Activated naive CD8-positive, alpha-beta T cell treated with anti-CD3 and anti-CD28 coated beads, Interleukin-2, amount 50 U/mL, for 24 hours (primary cell): ENCODE results near the gene PGAP2.

ENCODE experiments used
- ATAC-seq: fragments of 150-1000 bp; cut with Tn5 transposase; one replicate; pipeline ENCODE4 v1.10.0; 2021
- DNase-seq: peaks from one replicate; pipeline ENCODE4 v3.0.0; 2021
- H3K27ac Mint-ChIP-seq: one replicate; pipeline ENCODE4 v1.8.0; 2021; ENCODE audit warnings: mild to moderate bottlenecking, mixed read lengths
- H3K27me3 Mint-ChIP-seq: one replicate; pipeline ENCODE4 v1.8.0; 2021; ENCODE audit warnings: mixed read lengths
- H3K36me3 Mint-ChIP-seq: one replicate; pipeline ENCODE4 v1.8.0; 2021; ENCODE audit warnings: low read depth, mixed read lengths
- H3K4me1 Mint-ChIP-seq: one replicate; pipeline ENCODE4 v1.8.0; 2021; ENCODE audit warnings: mixed read lengths
- H3K4me3 Mint-ChIP-seq: one replicate; pipeline ENCODE4 v1.8.0; 2021; ENCODE audit warnings: mild to moderate bottlenecking, moderate library complexity, mixed read lengths
- H3K9me3 Mint-ChIP-seq: one replicate; pipeline ENCODE4 v1.8.0; 2021; ENCODE audit warnings: mixed read lengths

The PGAP2 gene

GRCh38 chr11:3834349-3834663, 25.9 kb downstream of the PGAP2 start:
- Mint-ChIP-seq H3K36me3 (peaks cover 89% of the 10 kb centered on the region), H3K9me3 (no peaks in the 10 kb centered on the region), H3K27me3 (no peaks in the 10 kb centered on the region), H3K4me3 (peak overlapping the region; percentile 98), H3K4me1 (peaks cover 90% of the 10 kb centered on the region), H3K27ac (peak overlapping the region; percentile 96)
- DNase-seq (no peak), ATAC-seq (no peak)

DNA sequence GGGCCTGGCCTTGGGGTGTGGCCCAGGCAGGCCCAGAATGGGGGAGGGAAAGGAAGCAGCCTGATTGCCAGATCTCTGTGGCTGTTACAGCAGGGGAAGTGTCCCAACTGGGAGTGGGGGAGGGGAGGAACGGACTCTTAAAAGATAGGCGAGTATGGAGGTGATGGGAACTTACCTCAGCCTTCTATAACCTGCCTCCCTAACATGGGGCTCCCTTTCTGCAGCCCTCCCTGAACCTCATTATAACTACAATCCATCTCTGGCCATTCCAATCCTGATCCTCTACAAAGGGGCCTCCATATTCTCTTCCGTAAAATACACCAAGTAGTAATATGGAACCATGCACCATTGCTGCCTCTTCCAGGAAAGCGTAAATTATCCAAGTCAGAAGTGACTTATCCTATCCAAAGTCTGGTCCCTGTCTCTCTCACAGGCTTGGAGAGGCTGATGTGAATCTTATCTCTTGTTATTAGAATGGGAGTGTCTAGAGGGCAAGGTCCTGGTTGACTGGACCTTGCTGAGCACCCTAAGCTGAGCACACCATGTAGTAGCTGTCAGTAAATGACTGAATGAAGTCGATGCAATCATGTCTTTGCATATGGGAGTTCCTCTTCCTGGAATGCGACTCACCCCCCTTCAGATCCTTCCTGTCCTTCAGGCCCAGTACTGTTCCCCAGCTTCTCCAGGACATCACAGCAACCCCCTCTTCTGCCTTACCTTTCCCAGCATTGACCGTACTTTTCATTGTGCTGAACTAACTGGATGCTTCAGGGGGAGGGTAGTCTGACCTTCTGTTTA, 26.5 kb downstream of the PGAP2 start:
- H3K4me1 Mint-ChIP-seq, result peaks cover 91% of the 10 kb centered on the region
- DNase-seq, result no peak
- peak overlapping the region; percentile 98 for H3K4me3 Mint-ChIP-seq
- peaks cover 92% of the 10 kb centered on the region for H3K36me3 Mint-ChIP-seq
- ATAC-seq, result no peak
- peak overlapping the region; percentile 96 for H3K27ac Mint-ChIP-seq
- H3K9me3 Mint-ChIP-seq, result no peaks in the 10 kb centered on the region
- no peaks in the 10 kb centered on the region for H3K27me3 Mint-ChIP-seq

DNA sequence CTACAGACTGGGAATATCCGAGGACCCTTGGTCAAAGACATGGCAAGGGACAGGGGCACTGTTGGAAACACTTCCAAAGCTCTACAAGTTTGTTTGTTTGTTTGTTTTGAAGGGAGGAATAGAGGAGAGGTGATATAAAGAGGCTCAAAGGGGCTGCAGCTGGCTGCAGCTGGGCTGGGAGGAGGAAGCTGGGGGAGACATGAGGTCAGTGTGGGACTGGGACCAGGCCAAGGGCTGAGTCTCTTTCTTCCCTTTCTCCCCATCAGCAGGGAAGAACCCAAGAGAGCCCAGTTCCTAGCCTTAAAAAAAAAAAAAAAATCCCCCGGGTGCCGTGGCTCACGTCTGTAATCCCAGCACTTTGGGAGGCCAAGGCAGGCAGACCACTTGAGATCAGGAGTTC, 27.4 kb downstream of the PGAP2 start:
- Mint-ChIP-seq H3K4me3 (peak overlapping the region; percentile 98), H3K9me3 (no peaks in the 10 kb centered on the region), H3K27ac (peak overlapping the region; percentile 96), H3K27me3 (no peaks in the 10 kb centered on the region), H3K4me1 (peaks cover 84% of the 10 kb centered on the region), H3K36me3 (peaks cover 86% of the 10 kb centered on the region)
- ATAC-seq, result no peak
- no peak for DNase-seq

DNA sequence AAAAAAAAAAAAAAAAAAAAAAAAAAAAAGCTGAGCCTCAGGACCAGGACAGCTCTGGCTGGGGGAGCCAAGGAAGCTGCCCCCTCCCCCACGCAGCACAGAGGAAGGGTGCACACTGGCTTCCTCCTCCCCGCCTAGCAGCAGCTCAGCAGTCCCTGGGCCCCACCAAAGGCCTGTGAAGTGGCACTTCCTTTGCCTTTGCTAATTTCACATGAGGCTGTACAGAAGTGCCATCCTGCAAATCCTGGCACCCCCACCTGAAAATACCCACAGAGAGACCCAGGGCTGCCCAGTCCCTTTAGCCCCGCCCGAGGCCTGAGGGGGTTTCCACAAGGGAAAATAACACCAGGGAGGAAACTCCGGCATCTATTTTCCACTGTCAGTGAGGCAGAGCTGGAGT, 28.5 kb downstream of the PGAP2 start:
- peak; percentile 62 for DNase-seq

GRCh38 chr11:3837793-3838192, 29.4 kb downstream of the PGAP2 start:
- peak overlapping the region; percentile 96 for H3K27ac Mint-ChIP-seq
- no peaks in the 10 kb centered on the region for H3K9me3 Mint-ChIP-seq
- ATAC-seq (no peak), DNase-seq (no peak)
- H3K4me1 Mint-ChIP-seq, result peaks cover 75% of the 10 kb centered on the region
- H3K36me3 Mint-ChIP-seq, result peaks cover 66% of the 10 kb centered on the region
- peak overlapping the region; percentile 98 for H3K4me3 Mint-ChIP-seq
- H3K27me3 Mint-ChIP-seq, result no peaks in the 10 kb centered on the region

More for the DNA sequence above, 28.5 kb downstream of the PGAP2 start:
- Mint-ChIP-seq H3K9me3 (no peaks in the 10 kb centered on the region), H3K27ac (peak overlapping the region; percentile 96), H3K4me1 (peaks cover 76% of the 10 kb centered on the region), H3K36me3 (peaks cover 75% of the 10 kb centered on the region), H3K27me3 (no peaks in the 10 kb centered on the region), H3K4me3 (peak overlapping the region; percentile 98)
- no peak for ATAC-seq

- H3K4me3 Mint-ChIP-seq, result peak overlapping the region; percentile 98
- H3K36me3 Mint-ChIP-seq, result peaks cover 60% of the 10 kb centered on the region
- H3K27ac Mint-ChIP-seq, result peak overlapping the region; percentile 96
- H3K9me3 Mint-ChIP-seq, result no peaks in the 10 kb centered on the region
- ATAC-seq (no peak), DNase-seq (no peak)
- H3K4me1 Mint-ChIP-seq, result peaks cover 75% of the 10 kb centered on the region
- H3K27me3 Mint-ChIP-seq, result no peaks in the 10 kb centered on the region
These were observed 30.1 kb downstream of the PGAP2 start for GRCh38 chr11:3838504-3838903.

DNA sequence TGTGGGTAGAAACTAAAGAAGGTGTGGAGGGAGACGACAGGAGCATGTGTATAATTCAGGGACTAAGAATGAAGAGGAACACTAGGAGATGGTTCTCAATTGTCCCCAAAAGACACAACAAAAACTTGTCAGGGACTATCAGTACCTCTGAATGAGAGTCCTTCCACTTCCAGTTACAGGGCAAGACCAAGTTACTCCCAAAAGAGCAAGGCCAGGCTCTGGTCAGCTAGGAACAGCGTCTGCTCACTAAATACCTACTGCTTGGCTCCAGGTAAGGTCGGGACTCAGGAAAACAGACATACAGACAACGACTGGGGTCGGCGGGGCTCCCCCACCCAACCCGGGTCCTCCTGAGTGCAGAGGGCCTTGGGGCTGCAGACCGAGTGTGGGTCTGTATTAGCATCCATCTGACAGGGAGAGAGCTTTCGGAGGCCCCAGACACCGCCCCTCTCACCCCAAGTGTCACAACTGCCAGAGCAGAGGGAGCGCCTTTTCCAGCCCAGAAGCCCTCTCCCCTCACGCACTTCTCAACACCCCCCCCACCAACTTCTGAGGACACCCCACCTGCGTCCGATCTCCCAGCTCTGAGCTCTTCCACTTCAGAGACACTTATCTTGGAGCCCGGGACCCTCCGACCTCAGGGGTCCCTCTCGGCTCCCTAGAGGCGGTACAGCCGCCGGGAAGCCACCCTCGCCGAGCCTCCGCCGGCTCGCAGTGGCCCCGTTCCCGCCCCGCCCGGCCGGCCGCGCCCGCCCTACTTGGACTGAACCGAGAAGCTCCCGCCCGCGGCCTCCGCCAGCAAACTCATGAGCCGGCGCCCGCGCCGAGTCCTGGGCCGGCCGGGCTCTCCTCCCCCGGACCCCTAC, 31.9 kb downstream of the PGAP2 start:
- Mint-ChIP-seq H3K4me1 (peaks cover 72% of the 10 kb centered on the region), H3K9me3 (no peaks in the 10 kb centered on the region), H3K27me3 (no peaks in the 10 kb centered on the region), H3K27ac (peak overlapping the region; percentile 96), H3K4me3 (peak overlapping the region; percentile 98), H3K36me3 (peaks cover 43% of the 10 kb centered on the region)
- no peak for ATAC-seq
- DNase-seq, result peak; percentile 44

- Mint-ChIP-seq H3K9me3 (no peaks in the 10 kb centered on the region), H3K4me3 (peak within 1 kb of the TSS; percentile 98), H3K36me3 (peaks cover 36% of the 10 kb centered on the region), H3K27ac (peak within 1 kb of the TSS; percentile 96), H3K27me3 (no peaks in the 10 kb centered on the region), H3K4me1 (peaks cover 67% of the 10 kb centered on the region)
- DNase-seq (peak; percentile 95), ATAC-seq (peak; percentile 89)
These were observed 32.6 kb downstream of the PGAP2 start, which contains the start of gene RHOG for GRCh38 chr11:3840870-3841425. Gene RHOG (minus strand): TSS chr11:3840959. CDS start chr11:3828138, 12,821 bp downstream.

DNA sequence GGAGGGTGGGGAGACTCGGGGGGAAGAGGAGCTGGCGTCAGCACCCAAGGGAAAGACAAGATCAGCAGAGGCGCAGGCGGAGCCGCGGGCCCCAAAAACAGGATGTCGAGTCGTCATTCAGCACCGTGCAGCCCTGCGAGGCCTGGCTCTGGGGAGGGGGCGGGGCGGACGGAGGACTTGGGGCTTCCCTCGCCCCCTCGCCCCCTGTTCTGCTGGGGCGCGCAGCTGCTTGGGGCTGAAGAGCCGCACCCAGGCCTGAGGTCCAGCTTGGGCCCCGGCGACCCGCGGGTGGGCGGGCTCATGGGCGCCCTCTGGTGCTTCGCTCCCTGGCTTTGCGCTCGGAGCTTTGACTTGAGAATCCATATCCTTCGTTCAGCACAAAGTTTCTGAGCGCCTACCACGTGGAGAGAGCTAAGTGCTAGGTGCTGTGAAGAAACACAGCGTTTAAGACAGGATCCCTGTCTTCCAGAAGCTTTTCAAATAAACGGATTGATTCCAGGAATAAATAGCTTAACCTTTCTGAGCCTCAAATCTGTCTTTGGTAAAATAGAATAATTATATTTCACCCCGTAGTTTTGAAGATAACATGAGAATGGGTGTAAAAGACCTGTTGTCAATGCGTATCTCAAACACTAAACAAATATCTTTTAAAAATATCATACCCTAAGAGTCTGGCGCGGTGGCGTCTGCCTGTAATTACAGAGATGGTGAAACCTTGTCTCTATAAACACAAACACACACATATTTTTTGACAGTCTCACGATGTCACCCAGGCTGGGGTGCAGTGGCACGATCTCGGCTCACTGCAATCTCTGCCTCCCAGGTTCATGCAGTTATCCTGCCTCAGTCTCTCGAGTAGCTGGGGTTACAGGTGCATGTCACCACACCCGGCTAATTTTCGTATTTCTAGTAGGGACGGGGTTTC, 33.3 kb downstream of the PGAP2 start:
- ATAC-seq, result peak; percentile 86
- H3K36me3 Mint-ChIP-seq, result peaks cover 29% of the 10 kb centered on the region

DNA sequence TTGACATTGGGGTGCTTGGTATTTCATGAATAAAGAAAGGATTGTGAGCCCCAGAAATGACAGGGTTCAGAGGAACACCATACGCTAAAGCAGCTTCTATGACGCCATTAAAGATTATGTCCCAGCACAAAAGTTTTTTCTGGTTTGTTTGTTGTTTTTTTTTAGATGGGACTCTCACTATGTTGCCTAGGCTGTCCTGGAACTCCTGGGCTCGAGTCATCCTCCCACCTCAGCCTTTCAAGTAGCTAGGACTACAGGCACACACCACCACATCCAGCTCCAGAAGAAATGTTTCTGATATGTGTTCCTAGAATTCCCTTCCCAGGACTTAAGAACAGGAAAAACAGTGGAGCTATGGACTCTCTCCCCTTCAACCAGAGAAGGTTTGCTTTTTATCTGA, 35.0 kb downstream of the PGAP2 start:
- no peaks in the 10 kb centered on the region for H3K9me3 Mint-ChIP-seq
- no peak overlapping the region for H3K4me3 Mint-ChIP-seq
- H3K27ac Mint-ChIP-seq, result peak overlapping the region; percentile 78
- ATAC-seq (no peak), DNase-seq (no peak)
- peaks cover 46% of the 10 kb centered on the region for H3K4me1 Mint-ChIP-seq
- H3K27me3 Mint-ChIP-seq, result no peaks in the 10 kb centered on the region
- peaks cover 17% of the 10 kb centered on the region for H3K36me3 Mint-ChIP-seq

More for the DNA sequence above, 33.3 kb downstream of the PGAP2 start:
- H3K9me3 Mint-ChIP-seq, result no peaks in the 10 kb centered on the region
- H3K27me3 Mint-ChIP-seq, result no peaks in the 10 kb centered on the region
- peak overlapping the region; percentile 98 for H3K4me3 Mint-ChIP-seq
- H3K27ac Mint-ChIP-seq, result peak overlapping the region; percentile 89
- H3K4me1 Mint-ChIP-seq, result peaks cover 61% of the 10 kb centered on the region
- no peak for DNase-seq

- Mint-ChIP-seq H3K27me3 (no peaks in the 10 kb centered on the region), H3K4me3 (no peak overlapping the region), H3K4me1 (peaks cover 44% of the 10 kb centered on the region), H3K9me3 (no peaks in the 10 kb centered on the region), H3K27ac (no peak overlapping the region), H3K36me3 (no peaks in the 10 kb centered on the region)
- ATAC-seq (no peak), DNase-seq (no peak)
These were observed 36.9 kb downstream of the PGAP2 start for GRCh38 chr11:3845246-3845645.

GRCh38 chr11:3845670-3846069, 37.3 kb downstream of the PGAP2 start:
- no peaks in the 10 kb centered on the region for H3K36me3 Mint-ChIP-seq
- ATAC-seq (no peak), DNase-seq (no peak)
- H3K9me3 Mint-ChIP-seq, result no peaks in the 10 kb centered on the region
- H3K27ac Mint-ChIP-seq, result no peak overlapping the region
- H3K4me3 Mint-ChIP-seq, result no peak overlapping the region
- H3K27me3 Mint-ChIP-seq, result no peaks in the 10 kb centered on the region
- H3K4me1 Mint-ChIP-seq, result peaks cover 44% of the 10 kb centered on the region

GRCh38 chr11:3849297-3849874, 41.0 kb downstream of the PGAP2 start:
- Mint-ChIP-seq H3K9me3 (no peaks in the 10 kb centered on the region), H3K27ac (no peak overlapping the region), H3K36me3 (no peaks in the 10 kb centered on the region), H3K4me3 (no peak overlapping the region), H3K4me1 (peaks cover 41% of the 10 kb centered on the region), H3K27me3 (no peaks in the 10 kb centered on the region)
- ATAC-seq, result peak; percentile 62
- peak; percentile 52 for DNase-seq

- DNase-seq (no peak), ATAC-seq (no peak)
- Mint-ChIP-seq H3K4me3 (peak overlapping the region; percentile 93), H3K36me3 (peaks cover 5% of the 10 kb centered on the region), H3K9me3 (no peaks in the 10 kb centered on the region), H3K27me3 (no peaks in the 10 kb centered on the region), H3K27ac (peak overlapping the region; percentile 99), H3K4me1 (peaks cover 51% of the 10 kb centered on the region)
These were observed 45.1 kb downstream of the PGAP2 start for GRCh38 chr11:3853545-3853842.
